ENCODE data around the gene PPM1A.

The PPM1A gene

GRCh38 chr14:60315196-60315990 lies 66.4 kb downstream of the PPM1A start:
- TF ChIP-seq, protein P1, sequence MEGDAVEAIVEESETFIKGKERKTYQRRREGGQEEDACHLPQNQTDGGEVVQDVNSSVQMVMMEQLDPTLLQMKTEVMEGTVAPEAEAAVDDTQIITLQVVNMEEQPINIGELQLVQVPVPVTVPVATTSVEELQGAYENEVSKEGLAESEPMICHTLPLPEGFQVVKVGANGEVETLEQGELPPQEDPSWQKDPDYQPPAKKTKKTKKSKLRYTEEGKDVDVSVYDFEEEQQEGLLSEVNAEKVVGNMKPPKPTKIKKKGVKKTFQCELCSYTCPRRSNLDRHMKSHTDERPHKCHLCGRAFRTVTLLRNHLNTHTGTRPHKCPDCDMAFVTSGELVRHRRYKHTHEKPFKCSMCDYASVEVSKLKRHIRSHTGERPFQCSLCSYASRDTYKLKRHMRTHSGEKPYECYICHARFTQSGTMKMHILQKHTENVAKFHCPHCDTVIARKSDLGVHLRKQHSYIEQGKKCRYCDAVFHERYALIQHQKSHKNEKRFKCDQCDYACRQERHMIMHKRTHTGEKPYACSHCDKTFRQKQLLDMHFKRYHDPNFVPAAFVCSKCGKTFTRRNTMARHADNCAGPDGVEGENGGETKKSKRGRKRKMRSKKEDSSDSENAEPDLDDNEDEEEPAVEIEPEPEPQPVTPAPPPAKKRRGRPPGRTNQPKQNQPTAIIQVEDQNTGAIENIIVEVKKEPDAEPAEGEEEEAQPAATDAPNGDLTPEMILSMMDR (IDR thresholded peaks at IDR 0.05), result no peak

DNA sequence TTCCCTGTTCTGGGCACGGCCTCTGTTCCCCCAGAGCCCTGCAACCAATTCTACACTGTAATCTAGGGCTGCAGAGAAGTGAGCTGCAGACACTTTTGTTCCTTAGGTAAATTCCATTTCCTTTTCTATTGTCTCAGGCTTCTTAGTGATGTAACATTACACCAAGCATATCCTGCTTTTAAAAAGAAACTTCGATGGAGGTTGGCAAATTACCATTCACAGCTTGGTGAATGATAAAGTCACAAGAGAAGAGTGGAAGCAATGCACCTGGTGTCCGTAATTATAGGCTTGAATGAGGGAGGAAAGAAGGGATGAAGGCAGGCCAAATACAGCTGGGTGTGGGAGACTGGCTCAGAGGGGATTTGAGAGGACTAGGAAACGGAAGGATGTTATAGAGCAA lies 68.6 kb downstream of the PPM1A start:
- TF ChIP-seq, protein P1 (IDR thresholded peaks at IDR 0.05), result no peak

DNA sequence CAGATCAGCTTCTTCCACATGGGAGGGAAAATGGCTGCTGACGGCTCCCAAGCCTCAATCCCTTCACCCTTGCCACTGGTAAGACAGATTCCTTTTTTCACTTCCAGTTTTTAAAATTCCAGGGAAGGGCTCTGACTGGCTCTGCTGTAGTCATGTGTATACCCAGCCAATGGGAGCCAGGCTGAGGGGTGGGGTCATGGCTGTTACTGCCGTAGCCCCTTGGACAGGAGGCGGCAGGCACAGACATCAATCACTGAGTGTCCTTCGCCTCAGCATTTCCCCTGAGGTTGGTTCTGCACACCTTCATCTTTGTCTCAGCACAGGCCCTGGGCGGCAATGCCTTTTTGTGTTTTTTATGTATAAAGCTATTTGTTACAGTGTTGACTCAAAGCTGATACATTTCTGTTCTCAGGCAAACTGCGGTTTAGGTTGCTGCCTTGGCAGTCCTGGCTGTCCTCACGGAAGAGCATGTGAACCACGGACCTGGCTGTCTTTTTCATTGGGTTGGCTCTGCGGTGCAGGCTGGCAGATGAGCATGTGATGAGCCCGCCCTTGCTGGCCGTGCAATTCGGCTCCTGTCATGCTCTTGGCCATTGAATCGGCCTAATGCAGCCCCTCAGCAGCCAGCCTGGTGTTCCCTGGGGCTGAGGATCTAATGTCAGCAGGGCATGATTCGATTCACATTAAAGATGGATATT lies 74.3 kb downstream of the PPM1A start:
- TF ChIP-seq, protein P1 (IDR thresholded peaks at IDR 0.05), result no peak

DNA sequence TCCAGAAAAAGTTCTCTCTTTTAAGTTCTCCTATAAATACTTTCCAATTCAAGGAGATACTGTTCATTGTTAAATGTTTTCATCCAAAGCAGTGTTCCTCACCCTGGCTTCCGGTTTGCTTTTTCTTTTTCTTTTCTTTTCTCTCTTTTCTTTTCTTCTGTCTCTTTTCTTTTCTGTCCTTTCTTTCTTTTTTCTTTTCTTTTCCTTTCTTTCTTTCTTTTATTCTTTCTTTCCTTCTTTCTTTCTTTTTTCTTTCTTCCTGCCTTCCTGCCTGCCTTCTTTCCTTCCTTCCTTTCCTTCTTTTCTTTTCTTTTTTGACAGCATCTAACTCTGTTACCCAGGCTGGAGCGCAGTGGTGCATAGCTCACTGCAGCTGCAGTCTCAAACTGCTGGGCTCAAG lies 75.8 kb downstream of the PPM1A start:
- TF ChIP-seq, protein P1 (IDR thresholded peaks at IDR 0.05), result no peak

GRCh38 chr14:60326274-60326673 lies 77.3 kb downstream of the PPM1A start:
- TF ChIP-seq, protein P1 (IDR thresholded peaks at IDR 0.05), result no peak

- TF ChIP-seq, protein P1 (IDR thresholded peaks at IDR 0.05), result no peak
Measured at GRCh38 chr14:60327447-60328331, 78.7 kb downstream of the PPM1A start.

GRCh38 chr14:60328583-60328982 lies 79.6 kb downstream of the PPM1A start:
- TF ChIP-seq, protein P1 (IDR thresholded peaks at IDR 0.05), result no peak
